Measurements from ENCODE around the gene UBE2V1.
"Not testable (repeated sequence)": the region's sequence is repeated elsewhere in the genome, so short reads cannot be mapped to it uniquely, and the experiment has no call there.

UBE2V1 gene

GRCh38 chr20:50112512-50113419 is at the start of gene UBE2V1:
Gene UBE2V1 (minus strand): TSS chr20:50113150. CDS start chr20:50113128, 22 bp downstream.
- DNase-seq (ENCODE audit: low read depth in 2 of 2): peak; percentile 84 to 86

- not testable (repeated sequence) for DNase-seq (ENCODE audit: low read depth in 2 of 2)
Measured at GRCh38 chr20:50161494-50161893, 48.5 kb upstream of the UBE2V1 start.

- DNase-seq (ENCODE audit: low read depth in 2 of 2): peak; percentile 60 to 75
Measured at GRCh38 chr20:50153500-50154377, 40.8 kb upstream of the UBE2V1 start, which contains the start of gene PEDS1. Gene PEDS1 (minus strand): TSS chr20:50153723. CDS start chr20:50153637, 86 bp downstream.

- peak in 1 of 2 donors; percentile 13 for DNase-seq (ENCODE audit: low read depth in 2 of 2)
Measured at GRCh38 chr20:50153153-50153499, 40.2 kb upstream of the UBE2V1 start.

- DNase-seq (ENCODE audit: low read depth in 2 of 2): no peak
Measured at GRCh38 chr20:50152394-50153152, 39.6 kb upstream of the UBE2V1 start.

GRCh38 chr20:50151034-50151743 is 38.2 kb upstream of the UBE2V1 start:
- DNase-seq (ENCODE audit: low read depth in 2 of 2): no peak

GRCh38 chr20:50149481-50150254 is 36.7 kb upstream of the UBE2V1 start:
- no peak for DNase-seq (ENCODE audit: low read depth in 2 of 2)

- DNase-seq (ENCODE audit: low read depth in 2 of 2): peak; percentile 57 to 74
Measured at GRCh38 chr20:50146732-50147662, 34.0 kb upstream of the UBE2V1 start.

GRCh38 chr20:50146214-50146613 is 33.3 kb upstream of the UBE2V1 start:
- DNase-seq (ENCODE audit: low read depth in 2 of 2): no peak

GRCh38 chr20:50145566-50145965 is 32.6 kb upstream of the UBE2V1 start:
- no peak for DNase-seq (ENCODE audit: low read depth in 2 of 2)

GRCh38 chr20:50144362-50144761 is 31.4 kb upstream of the UBE2V1 start:
- DNase-seq (ENCODE audit: low read depth in 2 of 2): no peak

- no peak for DNase-seq (ENCODE audit: low read depth in 2 of 2)
Measured at GRCh38 chr20:50142812-50143211, 29.9 kb upstream of the UBE2V1 start.

- DNase-seq (ENCODE audit: low read depth in 2 of 2): no peak
Measured at GRCh38 chr20:50141811-50142561, 29.0 kb upstream of the UBE2V1 start.

- DNase-seq (ENCODE audit: low read depth in 2 of 2): no peak
Measured at GRCh38 chr20:50141018-50141675, 28.2 kb upstream of the UBE2V1 start.

GRCh38 chr20:50140339-50140859 is 27.4 kb upstream of the UBE2V1 start:
- no peak for DNase-seq (ENCODE audit: low read depth in 2 of 2)

GRCh38 chr20:50138479-50139393 is 25.8 kb upstream of the UBE2V1 start:
- DNase-seq (ENCODE audit: low read depth in 2 of 2): no peak

- DNase-seq (ENCODE audit: low read depth in 2 of 2): no peak
Measured at GRCh38 chr20:50138120-50138478, 25.1 kb upstream of the UBE2V1 start.

Data from stimulated activated CD4-positive, alpha-beta T cell treated with anti-CD3 and anti-CD28 coated beads, Interleukin-1b, Interleukin-23, amount 100 ng/mL, for 4 hours (primary cell).